ENCODE results near the gene SMARCD2.

- no peak for TF ChIP-seq POLR2AphosphoS5 (IDR thresholded peaks at IDR 0.05; ENCODE audit: low read depth, low read length)
- TF ChIP-seq REST (IDR thresholded peaks at IDR 0.05; ENCODE audit: insufficient read depth in 1 of 2, low read depth in 2 of 2, low read length in 2 of 2) = no peak
- no peak for TF ChIP-seq TAF1 (IDR thresholded peaks at IDR 0.05; ENCODE audit: borderline replicate concordance, insufficient read depth, low read length)
Observed at GRCh38 chr17:63821804-63822203, 20.7 kb downstream of the SMARCD2 start.
